Adrenal gland (tissue), 5 donors: ENCODE results near the gene PNMT.

Source experiments
- CTCF ChIP-seq, 6 experiments: fragments of 450-650 bp in 4 of 6; fragments of 200-600 bp in 2 of 6; sonication (generic) in 1 of 6; IDR thresholded peaks; 1 replicate in 5 of 6; 2 replicates in 1 of 6; pipeline versions ENCODE4 v1.5.1 to v1.8.0; 2016 to 2021; ENCODE audit warnings: antibody characterized with exemption in 6 of 6, mild to moderate bottlenecking in 2 of 6, moderate library complexity in 1 of 6
- POLR2A ChIP-seq, 2 donors: fragments of 450-650 bp; IDR thresholded peaks; one replicate each; pipeline ENCODE4 v1.6.1; 2017; ENCODE audit warnings: antibody characterized with exemption in 2 of 2, mild to moderate bottlenecking in 2 of 2, moderate library complexity in 1 of 2
- donor health status: DM: no; HTN: no; CAD: no.

- TF ChIP-seq CTCF (IDR thresholded peaks at IDR 0.05) (no peak), POLR2A (IDR thresholded peaks at IDR 0.05) (no peak)
These were observed 20.7 kb downstream of the PNMT start for GRCh38 chr17:39688945-39689344.
